ENCODE measurements around the gene TENM3.

Gene TENM3

GRCh38 chr4:182776376-182777105 is 533.3 kb downstream of the TENM3 start:
- CTCF ChIA-PET: no interaction called here
- DNase-seq: no peak
- no peak overlapping the region for H3K27ac Mint-ChIP-seq

GRCh38 chr4:182778222-182778982 is 535.2 kb downstream of the TENM3 start:
- Mint-ChIP-seq H3K27ac (no peak overlapping the region), H3K4me3 (no peak overlapping the region), H3K36me3 (no peaks in the 10 kb centered on the region), H3K27me3 (peaks cover 4% of the 10 kb centered on the region), H3K4me1 (no peaks in the 10 kb centered on the region), H3K9me3 (no peaks in the 10 kb centered on the region)
- no peak for DNase-seq
- CTCF ChIA-PET: no interaction called here

More at GRCh38 chr4:182776376-182777105, 533.3 kb downstream of the TENM3 start:
- no peaks in the 10 kb centered on the region for H3K9me3 Mint-ChIP-seq
- H3K4me3 Mint-ChIP-seq: no peak overlapping the region
- peaks cover 4% of the 10 kb centered on the region for H3K27me3 Mint-ChIP-seq
- H3K36me3 Mint-ChIP-seq: no peaks in the 10 kb centered on the region
- no peaks in the 10 kb centered on the region for H3K4me1 Mint-ChIP-seq

GRCh38 chr4:182786991-182787390 is 543.8 kb downstream of the TENM3 start:
- Mint-ChIP-seq H3K4me1 (no peaks in the 10 kb centered on the region), H3K9me3 (no peaks in the 10 kb centered on the region)
- CTCF ChIA-PET: no interaction called here

GRCh38 chr4:182788201-182788600 is 545.0 kb downstream of the TENM3 start:
- Mint-ChIP-seq H3K27ac (no peak overlapping the region), H3K4me3 (no peak overlapping the region), H3K27me3 (no peaks in the 10 kb centered on the region), H3K36me3 (no peaks in the 10 kb centered on the region), H3K9me3 (no peaks in the 10 kb centered on the region), H3K4me1 (no peaks in the 10 kb centered on the region)
- CTCF ChIA-PET: no interaction called here
- no peak for DNase-seq

More at GRCh38 chr4:182786991-182787390, 543.8 kb downstream of the TENM3 start:
- H3K4me3 Mint-ChIP-seq: no peak overlapping the region
- no peak overlapping the region for H3K27ac Mint-ChIP-seq
- no peak for DNase-seq
- H3K36me3 Mint-ChIP-seq: no peaks in the 10 kb centered on the region
- no peaks in the 10 kb centered on the region for H3K27me3 Mint-ChIP-seq

- H3K4me1 Mint-ChIP-seq: no peaks in the 10 kb centered on the region
- H3K4me3 Mint-ChIP-seq: no peak overlapping the region
- no peaks in the 10 kb centered on the region for H3K9me3 Mint-ChIP-seq
- no peak for DNase-seq
- no peak overlapping the region for H3K27ac Mint-ChIP-seq
- CTCF ChIA-PET: no interaction called here
- no peaks in the 10 kb centered on the region for H3K36me3 Mint-ChIP-seq
- no peaks in the 10 kb centered on the region for H3K27me3 Mint-ChIP-seq
Measured at GRCh38 chr4:182789529-182789928, 546.3 kb downstream of the TENM3 start.

GRCh38 chr4:182795446-182796238 is 552.4 kb downstream of the TENM3 start:
- CTCF ChIA-PET: no interaction called here
- DNase-seq: no peak
- Mint-ChIP-seq H3K36me3 (no peaks in the 10 kb centered on the region), H3K27me3 (no peaks in the 10 kb centered on the region), H3K27ac (no peak overlapping the region), H3K4me1 (no peaks in the 10 kb centered on the region), H3K4me3 (no peak overlapping the region), H3K9me3 (no peaks in the 10 kb centered on the region)

- no peak for DNase-seq
- no peaks in the 10 kb centered on the region for H3K9me3 Mint-ChIP-seq
- H3K4me1 Mint-ChIP-seq: no peaks in the 10 kb centered on the region
- H3K27me3 Mint-ChIP-seq: peaks cover 7% of the 10 kb centered on the region
- CTCF ChIA-PET: no interaction called here
- H3K4me3 Mint-ChIP-seq: no peak overlapping the region
- no peaks in the 10 kb centered on the region for H3K36me3 Mint-ChIP-seq
- H3K27ac Mint-ChIP-seq: no peak overlapping the region
Measured at GRCh38 chr4:182799515-182800215, 556.5 kb downstream of the TENM3 start.

GRCh38 chr4:182800216-182800515 is 557.0 kb downstream of the TENM3 start:
- H3K36me3 Mint-ChIP-seq: no peaks in the 10 kb centered on the region
- no peaks in the 10 kb centered on the region for H3K4me1 Mint-ChIP-seq
- CTCF ChIA-PET: no interaction called here
- peaks cover 9% of the 10 kb centered on the region for H3K27me3 Mint-ChIP-seq
- H3K4me3 Mint-ChIP-seq: no peak overlapping the region
- H3K9me3 Mint-ChIP-seq: no peaks in the 10 kb centered on the region
- DNase-seq: no peak
- no peak overlapping the region for H3K27ac Mint-ChIP-seq

GRCh38 chr4:182801636-182802035 is 558.4 kb downstream of the TENM3 start:
- DNase-seq: no peak
- peaks cover 3% of the 10 kb centered on the region for H3K4me1 Mint-ChIP-seq
- H3K4me3 Mint-ChIP-seq: no peak overlapping the region
- peaks cover 19% of the 10 kb centered on the region for H3K27me3 Mint-ChIP-seq
- CTCF ChIA-PET: no interaction called here
- no peaks in the 10 kb centered on the region for H3K9me3 Mint-ChIP-seq
- no peaks in the 10 kb centered on the region for H3K36me3 Mint-ChIP-seq
- H3K27ac Mint-ChIP-seq: no peak overlapping the region

GRCh38 chr4:182802621-182803020 is 559.4 kb downstream of the TENM3 start:
- CTCF ChIA-PET: no interaction called here
- H3K27ac Mint-ChIP-seq: no peak overlapping the region
- H3K36me3 Mint-ChIP-seq: no peaks in the 10 kb centered on the region
- H3K27me3 Mint-ChIP-seq: peaks cover 20% of the 10 kb centered on the region
- H3K4me1 Mint-ChIP-seq: peaks cover 5% of the 10 kb centered on the region
- H3K4me3 Mint-ChIP-seq: no peak overlapping the region
- no peak for DNase-seq
- H3K9me3 Mint-ChIP-seq: no peaks in the 10 kb centered on the region

GRCh38 chr4:182803235-182803634 is 560.0 kb downstream of the TENM3 start:
- DNase-seq: no peak
- H3K9me3 Mint-ChIP-seq: no peaks in the 10 kb centered on the region
- peaks cover 20% of the 10 kb centered on the region for H3K27me3 Mint-ChIP-seq
- CTCF ChIA-PET: no interaction called here
- H3K27ac Mint-ChIP-seq: no peak overlapping the region
- no peaks in the 10 kb centered on the region for H3K36me3 Mint-ChIP-seq
- H3K4me1 Mint-ChIP-seq: peaks cover 5% of the 10 kb centered on the region
- H3K4me3 Mint-ChIP-seq: no peak overlapping the region

- H3K9me3 Mint-ChIP-seq: peaks cover 7% of the 10 kb centered on the region
- H3K4me1 Mint-ChIP-seq: peaks cover 13% of the 10 kb centered on the region
- CTCF ChIA-PET: interaction anchor here (1.5 kb wide), 1 partner anchor 1661 kb away, joined by 4 read pairs; no protein-coding TSS in a partner anchor
- no peak overlapping the region for H3K27ac Mint-ChIP-seq
- DNase-seq: no peak
- H3K27me3 Mint-ChIP-seq: peaks cover 20% of the 10 kb centered on the region
- no peaks in the 10 kb centered on the region for H3K36me3 Mint-ChIP-seq
- H3K4me3 Mint-ChIP-seq: no peak overlapping the region
Measured at GRCh38 chr4:182804131-182804530, 560.9 kb downstream of the TENM3 start.

- Mint-ChIP-seq H3K9me3 (peaks cover 8% of the 10 kb centered on the region), H3K27me3 (peaks cover 20% of the 10 kb centered on the region), H3K4me3 (no peak overlapping the region), H3K27ac (no peak overlapping the region), H3K36me3 (no peaks in the 10 kb centered on the region), H3K4me1 (peaks cover 15% of the 10 kb centered on the region)
- no peak for DNase-seq
- CTCF ChIA-PET: interaction anchor here (1.5 to 1.6 kb wide), 2 partner anchors 120 to 1662 kb away, joined by 4 read pairs; no protein-coding TSS in a partner anchor
Measured at GRCh38 chr4:182805321-182805720, 562.1 kb downstream of the TENM3 start.

GRCh38 chr4:182805750-182806149 is 562.5 kb downstream of the TENM3 start:
- no peak for DNase-seq
- Mint-ChIP-seq H3K4me3 (no peak overlapping the region), H3K27ac (no peak overlapping the region), H3K4me1 (peaks cover 15% of the 10 kb centered on the region), H3K9me3 (peaks cover 8% of the 10 kb centered on the region), H3K27me3 (peaks cover 20% of the 10 kb centered on the region), H3K36me3 (no peaks in the 10 kb centered on the region)
- CTCF ChIA-PET: interaction anchor here (1.6 kb wide), 1 partner anchor 119 kb away, joined by 4 read pairs; no protein-coding TSS in a partner anchor
